Measurements from ENCODE around the gene SLC30A3. TPM values are rescaled to one million over a fixed set of nuclear protein-coding genes. Genes with fewer than 3 reads are reported as not detected.
A peak's percentile ranks its signal among the peaks of the same experiment; 100 is the strongest.
"Not testable (repeated sequence)": the region's sequence is repeated elsewhere in the genome, so short reads cannot be mapped to it uniquely, and the experiment has no call there.

The SLC30A3 gene
- total RNA-seq, 1 donor from 2014 or later, result not detected

DNA sequence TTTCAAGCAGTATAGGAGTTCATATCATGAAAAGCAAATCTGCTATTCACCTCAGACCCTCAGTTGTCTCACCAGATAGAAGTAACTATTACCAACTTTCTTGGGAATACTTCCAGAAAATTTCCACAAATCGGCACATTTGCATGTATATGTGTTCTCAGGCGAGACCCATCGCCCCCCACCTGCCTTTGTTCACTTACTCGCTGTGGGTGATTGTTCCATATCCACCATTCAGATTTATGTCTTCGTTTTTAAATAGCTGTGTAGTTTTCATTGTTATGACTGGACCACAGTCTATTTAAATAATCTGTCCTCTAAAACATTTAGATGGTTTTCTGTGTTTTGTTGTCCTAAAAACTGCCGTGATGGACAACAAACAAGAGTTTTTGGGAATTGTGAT lies 22.6 kb upstream of the SLC30A3 start:
- DNase-seq, result no peak

DNA sequence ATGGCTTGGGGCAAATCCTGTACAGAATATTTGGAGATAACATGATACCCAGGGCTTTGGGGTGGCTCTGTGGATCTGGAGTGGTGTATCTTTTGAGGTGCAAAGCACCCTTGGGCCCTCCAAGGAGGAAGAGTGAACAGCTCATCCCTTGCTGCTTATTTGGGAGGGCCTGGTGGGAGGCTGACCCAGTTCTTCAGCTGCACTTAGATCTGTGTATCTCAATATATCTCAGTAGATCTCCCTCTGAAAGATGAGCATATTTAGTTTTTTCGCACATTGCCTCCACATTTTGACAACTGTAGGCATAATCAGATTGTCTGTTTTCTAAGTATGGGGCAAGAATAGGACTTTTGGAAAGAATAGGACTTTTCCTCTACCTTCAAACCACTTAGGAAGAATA lies 22.1 kb upstream of the SLC30A3 start:
- DNase-seq, result no peak

DNA sequence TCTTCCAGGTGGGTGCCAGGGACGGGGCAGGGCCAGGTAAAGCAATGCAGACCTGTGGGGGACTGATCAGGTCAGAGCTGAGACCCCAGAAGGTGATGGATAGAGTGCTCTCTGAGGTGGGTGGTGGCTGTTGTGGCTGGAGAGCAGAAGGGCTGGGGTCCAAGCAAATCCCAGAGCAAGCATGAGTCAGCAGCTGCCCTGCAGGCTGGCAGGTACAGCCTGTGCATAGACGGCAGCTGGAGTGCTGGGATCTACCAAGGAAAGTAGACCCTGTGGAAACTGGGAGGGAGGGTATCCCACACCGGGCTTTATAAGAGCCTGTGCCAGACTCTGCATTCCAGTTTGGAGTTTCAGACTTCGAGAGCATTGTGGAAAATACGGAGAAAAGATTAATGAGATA lies 20.0 kb upstream of the SLC30A3 start:
- peak; percentile 32 for DNase-seq

DNA sequence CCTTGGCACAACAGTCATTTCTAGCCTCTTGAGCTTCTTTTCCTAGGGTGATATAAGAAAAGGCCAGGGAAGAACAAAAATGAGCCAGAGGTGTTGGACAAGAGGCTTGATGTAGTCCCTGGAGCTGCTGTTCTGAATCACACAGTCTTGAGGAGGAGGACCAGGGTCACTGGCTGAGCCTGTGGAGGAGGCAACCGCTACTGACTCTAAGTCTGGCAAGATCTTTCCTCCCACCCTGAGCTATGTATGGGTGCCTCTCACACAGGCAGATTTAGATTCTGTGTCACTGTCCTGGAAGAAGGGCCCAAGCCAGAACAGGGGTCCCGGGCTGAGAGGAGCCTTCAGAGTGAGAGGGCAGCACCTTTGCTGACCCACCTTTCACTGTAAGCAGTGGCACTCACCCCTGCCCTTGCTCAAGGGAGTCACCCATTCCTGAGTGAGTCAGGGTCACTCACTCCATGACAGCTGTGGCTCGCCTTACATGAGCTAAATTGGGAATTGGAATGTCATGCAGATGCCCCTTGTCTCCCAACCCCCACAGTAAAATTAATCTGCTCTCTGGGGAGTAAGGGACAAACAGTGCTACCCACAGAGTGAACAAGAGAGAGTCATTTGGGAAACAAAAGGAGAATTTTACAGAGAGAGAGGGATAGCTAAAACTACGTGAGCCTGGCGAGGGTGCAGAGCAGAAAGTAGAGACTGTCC lies 19.2 kb upstream of the SLC30A3 start, which contains the start of gene TRIM54:
Gene TRIM54 (plus strand): TSS at position 575 of the 705 bp plus-strand sequence. CDS start 303 bp downstream, outside the sequence.
- DNase-seq, result peak; percentile 75

DNA sequence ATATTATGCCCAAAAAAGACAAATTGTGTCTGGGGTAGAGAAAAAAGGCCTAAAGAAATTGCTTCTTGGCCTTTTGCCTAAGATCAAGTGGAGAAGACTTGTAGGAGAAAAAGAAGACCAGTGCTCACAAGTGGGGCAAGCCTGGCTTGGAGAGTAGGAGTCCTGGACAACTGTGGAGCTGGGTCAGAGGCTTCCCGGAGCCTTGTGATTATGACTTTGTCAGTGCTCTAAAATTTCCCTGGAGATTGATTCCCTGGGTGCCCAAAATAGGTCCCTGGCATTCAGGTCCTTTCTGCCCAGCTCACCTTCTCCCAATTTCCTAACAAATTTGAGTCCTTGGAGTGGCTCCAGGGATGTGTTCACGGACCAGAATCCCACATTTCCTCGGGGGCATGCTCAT lies 18.6 kb upstream of the SLC30A3 start:
- no peak for DNase-seq

DNA sequence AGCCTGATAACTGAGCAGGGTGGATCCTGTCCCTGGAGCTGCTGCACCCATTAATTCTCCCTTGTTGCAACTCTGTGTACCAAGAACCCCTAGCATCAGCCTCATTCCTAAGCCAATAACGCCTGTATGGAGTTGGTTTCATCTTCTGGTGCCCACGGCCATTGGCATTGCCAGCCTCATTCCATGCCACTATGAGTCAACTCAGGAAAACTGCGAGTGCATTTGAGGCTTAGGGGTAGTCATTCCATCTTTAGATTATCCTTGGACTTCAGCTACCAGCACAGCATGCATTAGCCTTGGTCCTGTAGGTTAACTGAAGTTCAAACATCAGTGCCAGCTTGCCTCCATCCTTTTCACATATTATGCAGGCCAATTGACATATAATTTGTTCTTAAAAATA lies 18.0 kb upstream of the SLC30A3 start:
- DNase-seq, result no peak

DNA sequence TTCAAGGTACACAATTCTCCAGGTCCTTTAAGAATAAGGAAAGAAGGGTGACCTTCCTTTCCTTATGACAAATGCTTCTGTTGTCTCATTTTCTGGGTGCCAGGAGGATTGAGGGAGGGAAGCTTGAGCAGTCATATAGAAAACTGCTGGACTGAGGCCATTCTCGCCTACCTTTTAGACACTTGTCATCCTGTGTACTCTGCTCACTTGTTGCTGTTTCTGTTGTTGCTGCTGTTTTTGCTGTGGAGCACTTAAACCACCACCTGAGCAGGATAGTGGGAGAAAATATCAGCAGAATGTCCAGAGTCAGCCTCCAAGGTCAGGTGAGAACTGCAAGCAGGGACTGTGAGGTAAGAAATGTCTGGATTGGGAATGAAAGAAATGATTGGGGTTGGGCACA lies 15.2 kb upstream of the SLC30A3 start:
- DNase-seq, result no peak

DNA sequence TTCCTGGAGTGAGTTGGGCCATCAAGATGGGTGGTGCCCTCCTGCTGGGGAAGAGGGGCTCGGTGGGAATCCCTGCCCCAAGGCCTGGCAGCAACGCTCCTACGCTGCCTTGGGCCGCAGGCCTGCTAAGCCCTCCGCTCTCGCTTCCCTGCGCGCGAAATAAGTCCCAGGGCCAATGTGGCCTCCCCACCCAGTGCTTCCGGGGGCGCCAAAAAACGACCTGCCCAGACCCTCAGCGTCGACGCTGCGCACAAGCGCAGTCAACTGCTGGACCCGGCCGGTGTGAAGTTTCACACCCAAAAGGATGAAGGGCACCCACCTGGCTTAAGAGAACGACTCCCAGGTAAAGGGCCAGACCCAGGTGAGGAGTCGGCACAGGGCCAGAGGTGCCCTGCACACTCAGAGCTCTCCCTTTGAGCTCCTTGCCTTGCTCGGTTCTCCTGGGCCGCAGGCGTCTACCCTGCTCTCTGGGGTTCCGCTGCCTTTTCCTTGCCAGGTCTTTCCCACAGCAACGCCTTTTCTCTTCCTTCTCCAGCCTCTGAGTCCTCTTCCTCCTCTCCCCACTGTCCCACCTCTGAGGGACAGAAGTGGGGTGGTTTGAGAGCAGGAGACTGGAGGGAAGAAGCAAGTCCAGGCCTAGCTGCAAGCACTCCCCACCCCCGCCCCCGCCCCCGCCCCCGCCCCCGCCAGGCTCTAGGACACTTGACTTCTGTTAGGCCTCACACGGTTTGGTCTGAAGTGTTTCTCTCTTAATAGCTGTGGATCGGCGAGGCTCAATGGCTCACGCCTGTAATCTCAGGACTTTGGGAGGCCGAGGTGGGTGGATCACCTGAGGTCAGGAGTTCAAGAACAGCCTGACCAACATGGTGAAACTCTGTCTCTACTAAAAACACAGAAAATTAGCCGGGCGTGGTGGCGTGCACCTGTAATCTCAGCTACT lies 12.6 kb upstream of the SLC30A3 start, which contains the start of gene DNAJC5G:
Gene DNAJC5G (plus strand): TSS at position 223 of the 940 bp plus-strand sequence. CDS start 1,296 bp downstream, outside the sequence.
- no peak for DNase-seq

DNA sequence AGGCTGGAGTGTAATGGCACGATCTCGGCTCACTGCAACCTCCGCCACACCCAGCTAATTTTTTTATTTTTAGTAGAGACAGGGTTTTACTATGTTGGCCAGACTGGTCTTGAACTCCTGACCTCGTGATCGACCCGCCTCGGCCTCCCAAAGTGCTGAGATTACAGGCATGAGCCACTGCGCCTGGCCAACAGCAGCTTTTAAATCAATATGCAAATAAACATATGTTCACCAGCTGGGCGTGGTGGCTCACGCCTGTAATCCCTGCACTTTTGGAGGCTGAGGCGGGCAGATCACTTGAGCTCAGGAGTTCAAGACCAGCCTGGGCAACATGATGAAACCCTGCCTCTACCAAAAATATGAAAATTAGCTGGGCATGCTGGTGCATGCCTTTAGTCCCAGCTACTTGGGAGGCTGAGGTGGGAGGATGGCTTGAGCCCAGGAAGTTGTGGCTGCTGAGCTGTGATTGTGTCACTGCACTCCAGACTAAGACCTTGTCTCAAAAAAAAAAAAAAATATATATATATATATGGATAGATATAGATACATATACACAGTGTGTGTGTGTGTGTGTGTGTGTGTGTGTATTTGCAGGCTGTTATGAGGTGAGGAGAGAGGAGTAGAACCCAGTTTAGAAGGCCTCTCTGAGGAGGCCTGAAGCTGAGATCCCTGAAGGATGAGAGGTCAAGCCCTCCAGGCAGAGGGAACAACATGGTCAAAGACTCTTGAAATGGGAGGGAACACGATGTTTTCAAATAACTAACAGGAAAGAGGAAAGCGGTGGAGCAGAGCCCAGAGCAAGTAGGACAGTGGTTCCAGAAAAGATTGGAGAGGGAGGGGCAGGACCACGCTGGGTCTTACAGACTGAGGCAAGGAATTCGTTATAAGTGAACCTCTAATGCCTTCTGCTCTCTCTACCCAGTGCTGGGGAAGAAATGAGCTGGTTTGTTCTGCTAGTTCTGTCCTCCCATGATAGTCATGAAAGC lies 10.0 kb upstream of the SLC30A3 start:
- not testable (repeated sequence) for DNase-seq

DNA sequence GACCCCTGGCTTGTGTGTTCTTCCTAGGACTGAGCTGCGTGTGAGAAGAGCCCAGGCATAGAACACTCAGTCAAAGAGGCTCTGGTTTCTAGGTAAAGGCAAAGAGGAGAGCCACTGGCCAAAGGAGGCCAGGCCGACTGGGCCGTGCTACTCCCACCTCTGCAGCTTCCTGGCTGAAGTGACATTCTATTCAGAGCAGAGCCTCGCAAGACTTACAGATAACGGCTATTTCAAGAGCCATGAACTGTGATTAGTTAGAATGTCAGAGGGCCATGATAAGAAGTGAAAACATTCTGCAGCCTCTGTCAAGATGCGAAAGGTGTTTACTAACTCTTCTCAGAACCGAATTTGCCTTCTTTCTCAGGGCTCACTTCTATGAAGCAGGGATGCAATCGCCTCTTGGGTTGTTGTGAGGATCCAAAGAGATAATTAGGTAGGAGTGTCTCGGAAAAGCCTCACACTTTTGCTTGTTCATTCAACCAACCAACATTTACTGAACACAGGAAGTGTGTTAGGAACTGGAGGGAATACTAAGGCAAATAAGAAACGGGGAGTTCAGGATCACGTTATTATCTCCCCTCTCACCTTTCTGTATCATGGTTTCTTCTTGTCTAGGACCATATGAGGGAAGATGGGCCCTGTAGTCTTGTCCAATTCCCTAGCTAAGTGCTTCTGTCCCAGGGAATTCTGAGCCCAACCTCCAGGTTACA lies 8.9 kb upstream of the SLC30A3 start:
- DNase-seq, result no peak

DNA sequence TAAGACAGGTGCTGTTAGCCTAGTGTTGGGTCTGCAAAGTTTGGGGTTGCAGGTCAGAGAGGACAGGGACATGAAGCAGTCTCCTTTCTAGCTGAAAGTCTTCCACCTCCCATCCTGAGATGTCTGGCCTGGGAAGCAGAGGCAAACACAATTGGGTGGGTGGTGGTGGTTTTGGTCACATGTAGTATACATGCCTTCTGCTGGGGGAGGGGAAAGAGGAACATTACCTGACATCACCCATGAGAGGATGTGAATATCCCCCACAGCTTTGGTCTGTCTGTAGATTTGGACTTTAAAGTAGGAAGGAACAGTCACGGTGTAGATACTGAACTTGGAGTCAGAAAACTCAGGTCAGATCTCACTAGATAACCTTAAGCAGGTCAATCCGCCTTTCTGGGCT lies 7.8 kb upstream of the SLC30A3 start:
- no peak for DNase-seq

DNA sequence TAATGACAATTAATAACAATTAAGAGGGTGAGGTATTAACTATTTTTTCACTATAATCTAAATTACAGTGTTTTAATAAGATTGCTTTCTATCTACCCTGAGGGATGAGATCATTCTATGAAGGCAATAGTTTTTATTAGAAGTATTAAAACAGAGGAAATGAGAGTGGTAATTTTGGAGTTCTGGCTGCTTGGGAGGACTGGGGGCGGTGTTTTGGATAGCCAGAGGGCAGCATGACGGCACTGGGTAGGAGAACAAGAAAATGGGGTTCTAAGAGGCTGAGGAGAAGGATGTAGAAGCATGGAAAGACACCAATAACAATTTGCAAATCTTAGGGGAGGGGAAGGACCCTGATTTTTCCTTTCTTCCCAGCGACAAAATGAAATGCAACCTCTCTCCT lies 7.3 kb upstream of the SLC30A3 start:
- DNase-seq, result no peak

DNA sequence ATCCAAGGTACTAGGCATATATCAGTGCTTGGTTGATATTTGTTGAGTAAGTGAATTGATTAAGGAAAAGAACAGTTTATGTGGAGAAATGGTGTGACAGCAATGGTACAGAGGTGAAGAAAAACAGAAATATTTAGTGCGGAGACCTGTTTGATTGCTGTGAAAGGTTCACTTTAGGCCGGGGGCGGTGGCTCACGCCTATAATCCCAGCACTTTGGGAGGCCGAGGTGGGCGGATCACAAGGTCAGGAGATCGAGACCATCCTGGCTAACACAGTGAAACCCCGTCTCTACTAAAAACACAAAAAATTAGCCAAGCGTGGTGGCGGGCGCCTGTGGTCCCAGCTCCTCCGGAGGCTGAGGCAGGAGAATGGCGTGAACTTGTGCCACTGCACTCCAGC lies 5.4 kb upstream of the SLC30A3 start:
- not testable (repeated sequence) for DNase-seq

DNA sequence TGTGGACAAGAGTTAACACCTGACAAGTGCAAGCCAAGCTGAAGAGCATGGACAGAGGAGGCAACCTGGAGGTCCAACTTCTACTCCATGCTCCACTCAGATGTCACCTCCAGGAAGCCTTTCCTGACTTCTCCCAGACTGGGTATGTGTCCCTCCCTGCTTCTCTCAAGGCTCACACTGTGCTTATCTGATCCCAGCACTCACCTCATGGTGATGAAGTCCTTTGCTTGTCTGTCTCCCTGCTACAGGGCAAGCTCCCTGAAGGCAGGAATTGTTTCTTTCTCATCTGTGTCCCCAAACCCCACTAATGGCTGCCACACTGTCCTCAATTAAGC lies 2.7 kb upstream of the SLC30A3 start:
- DNase-seq, result no peak

DNA sequence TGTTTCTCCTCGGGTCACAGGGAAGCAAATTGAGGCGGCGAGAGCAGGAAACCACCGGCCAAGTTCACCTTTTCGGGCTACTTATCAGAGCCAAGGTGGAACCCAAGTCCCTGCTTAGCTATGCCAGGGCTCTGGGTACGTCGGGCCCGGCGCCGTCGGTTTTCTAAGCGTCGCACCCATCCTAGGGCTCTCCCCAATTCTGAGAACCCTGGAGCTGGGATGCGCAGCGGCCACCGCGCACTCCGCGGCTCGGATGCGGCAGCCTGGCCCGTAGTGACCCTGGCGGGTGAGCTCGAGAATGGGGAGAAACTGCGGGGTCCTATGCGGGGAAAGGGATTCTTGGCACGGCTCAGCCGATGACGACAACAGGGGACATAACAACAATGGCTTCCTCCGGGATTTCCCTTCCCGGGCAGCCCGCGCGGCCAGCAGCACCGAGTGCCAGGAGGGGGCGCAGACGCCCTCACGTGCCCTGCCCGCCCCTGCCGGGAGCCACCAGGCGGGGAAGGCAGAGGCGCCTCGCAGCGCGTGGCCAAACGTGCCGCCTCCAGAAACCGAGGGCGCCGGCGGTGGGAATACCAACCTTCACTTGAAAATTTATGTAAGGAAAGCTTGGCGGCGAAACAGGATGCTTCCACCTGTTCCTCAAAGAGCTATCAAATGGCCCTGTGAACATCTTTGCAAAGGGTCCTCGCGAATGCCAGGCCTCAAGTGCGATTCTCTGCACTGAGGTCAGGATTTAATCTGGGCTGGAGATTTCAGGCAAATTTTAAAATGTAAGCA lies 2.1 kb upstream of the SLC30A3 start:
- peak; percentile 80 for DNase-seq

DNA sequence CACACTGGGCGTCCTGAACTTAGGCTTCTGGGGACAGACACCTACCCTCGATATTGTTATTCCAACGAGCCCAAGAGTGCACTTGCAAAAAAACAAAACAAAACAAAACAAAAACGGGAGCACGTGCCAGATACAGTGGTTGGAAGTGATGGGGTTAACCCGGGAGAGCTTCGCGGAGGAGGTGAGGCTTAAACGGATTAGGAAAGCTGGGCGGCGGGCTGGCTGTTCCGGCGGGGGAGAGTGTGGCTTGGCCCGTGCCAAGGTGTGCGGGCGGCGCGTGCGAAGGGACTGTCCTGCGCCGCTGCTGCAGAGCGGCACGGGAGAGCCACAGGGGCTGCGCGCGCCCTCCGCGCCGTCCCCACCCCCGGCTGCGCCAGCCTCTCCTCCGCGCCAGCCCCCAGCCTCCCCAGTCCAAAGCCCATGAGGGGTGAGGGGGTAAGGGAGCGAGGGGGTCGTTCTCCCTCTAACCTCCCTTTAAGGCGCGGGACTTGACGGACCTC lies 1.5 kb upstream of the SLC30A3 start:
- no peak for DNase-seq

DNA sequence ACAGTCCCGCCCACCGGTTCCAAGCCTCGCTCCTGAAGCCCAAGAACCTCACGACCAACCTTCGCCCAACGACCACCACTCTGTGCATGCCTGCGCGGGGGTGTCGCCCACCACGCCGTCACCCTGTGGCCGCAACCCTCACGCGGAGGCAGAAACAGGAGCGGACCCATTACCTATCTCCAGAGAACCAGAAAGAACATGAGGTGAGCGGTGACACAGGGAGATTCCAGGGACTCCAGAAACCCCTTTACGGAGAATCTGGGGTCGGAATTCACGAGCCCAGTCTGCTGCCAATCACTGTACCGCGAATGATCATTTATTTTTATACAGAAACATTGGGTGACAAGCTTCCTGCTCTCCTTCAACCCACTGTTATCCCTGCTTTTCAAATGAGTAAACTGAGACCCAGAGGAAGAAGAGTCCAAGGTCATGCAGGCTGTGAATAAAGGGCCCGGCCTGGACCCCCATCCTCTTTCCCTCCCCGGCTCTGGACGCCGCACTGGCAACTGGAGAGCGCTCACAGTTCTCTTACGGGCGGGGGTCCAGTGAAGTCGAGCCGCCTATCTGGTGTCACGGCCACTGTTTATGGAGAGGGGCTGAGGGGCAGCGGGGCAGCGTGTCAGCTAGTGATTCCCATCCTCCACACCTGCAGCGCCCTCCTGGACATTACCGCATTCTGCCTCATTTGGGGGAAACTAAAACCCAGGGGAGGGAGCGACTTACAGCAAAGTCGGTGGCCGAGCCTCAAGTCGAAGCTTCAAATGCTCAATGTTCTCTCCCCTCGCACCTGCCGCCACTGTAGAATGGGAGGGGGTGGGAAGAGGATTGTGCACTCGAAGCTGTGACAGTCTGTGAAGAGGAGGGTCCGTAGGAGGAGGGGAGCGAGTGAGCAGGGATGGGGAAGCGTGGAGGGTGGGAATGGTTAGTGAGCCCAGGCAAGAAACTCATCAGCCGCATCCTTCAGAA lies 723 bp upstream of the SLC30A3 start:
- no peak for DNase-seq

DNA sequence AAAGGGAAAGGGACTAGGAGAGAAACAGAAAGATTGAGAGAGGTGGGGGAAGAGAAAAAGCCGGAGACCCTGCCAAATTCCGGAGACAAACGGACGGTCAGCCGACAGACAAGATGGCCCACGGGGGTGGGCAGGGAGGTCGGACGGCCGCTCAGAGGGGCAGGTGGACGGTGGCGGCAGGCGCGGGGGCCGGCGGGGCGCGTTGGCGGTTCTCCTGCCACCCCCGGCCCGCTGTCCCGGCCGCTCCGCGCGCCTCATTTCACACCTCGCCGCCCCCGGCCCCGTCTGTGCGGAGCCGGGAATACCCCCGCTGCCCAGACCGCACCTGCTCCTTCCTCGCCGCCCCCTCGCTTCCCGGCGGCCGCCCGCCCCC lies 935 bp downstream of the SLC30A3 start:
- no peak for DNase-seq

DNA sequence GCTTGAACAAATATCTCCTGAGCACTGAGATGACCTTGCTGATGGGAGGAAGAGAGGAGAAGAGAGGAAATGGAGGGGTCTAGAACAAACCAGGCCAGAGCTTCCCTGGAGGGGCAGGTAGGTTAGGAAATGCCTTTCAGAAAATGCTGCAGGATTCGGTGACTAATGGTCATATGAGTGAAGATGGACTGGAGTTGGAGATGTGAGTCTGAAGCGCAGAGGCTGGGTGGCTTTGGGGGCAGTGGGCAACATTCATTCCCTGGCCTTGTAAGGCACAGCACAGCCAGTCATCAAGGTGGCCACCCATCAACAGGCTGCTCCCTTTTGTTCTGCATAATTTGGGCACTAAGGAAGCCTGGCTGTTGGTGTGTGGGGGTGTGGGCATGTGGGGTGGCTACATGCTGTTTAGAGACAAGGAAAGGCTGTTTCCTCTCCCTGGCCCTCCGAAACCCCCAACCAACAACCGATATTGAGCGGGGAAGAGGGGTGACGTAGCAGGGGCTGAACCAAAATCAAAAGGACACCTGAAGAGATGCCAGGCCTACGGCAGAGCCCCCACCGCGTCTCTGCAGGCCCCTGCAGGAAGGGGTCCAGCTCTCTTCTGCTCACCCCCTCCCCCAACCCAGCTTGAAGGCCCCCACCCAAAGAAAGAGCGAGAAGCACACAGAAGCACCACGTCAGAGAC lies 1.5 kb downstream of the SLC30A3 start:
- DNase-seq, result no peak

Data from tongue (tissue), 2 donors.